NCI-H1694 treated with DMSO at 0.1 percent for 48 hours (cell line): ENCODE measurements around the gene MRPL42.
"Not testable (repeated sequence)": the region's sequence is repeated elsewhere in the genome, so short reads cannot be mapped to it uniquely, and the experiment has no call there.

Source experiments
- DNase-seq: peaks from one replicate; lab custom pipeline; 2025; lab: John Stamatoyannopoulos, UW

Gene MRPL42

DNA sequence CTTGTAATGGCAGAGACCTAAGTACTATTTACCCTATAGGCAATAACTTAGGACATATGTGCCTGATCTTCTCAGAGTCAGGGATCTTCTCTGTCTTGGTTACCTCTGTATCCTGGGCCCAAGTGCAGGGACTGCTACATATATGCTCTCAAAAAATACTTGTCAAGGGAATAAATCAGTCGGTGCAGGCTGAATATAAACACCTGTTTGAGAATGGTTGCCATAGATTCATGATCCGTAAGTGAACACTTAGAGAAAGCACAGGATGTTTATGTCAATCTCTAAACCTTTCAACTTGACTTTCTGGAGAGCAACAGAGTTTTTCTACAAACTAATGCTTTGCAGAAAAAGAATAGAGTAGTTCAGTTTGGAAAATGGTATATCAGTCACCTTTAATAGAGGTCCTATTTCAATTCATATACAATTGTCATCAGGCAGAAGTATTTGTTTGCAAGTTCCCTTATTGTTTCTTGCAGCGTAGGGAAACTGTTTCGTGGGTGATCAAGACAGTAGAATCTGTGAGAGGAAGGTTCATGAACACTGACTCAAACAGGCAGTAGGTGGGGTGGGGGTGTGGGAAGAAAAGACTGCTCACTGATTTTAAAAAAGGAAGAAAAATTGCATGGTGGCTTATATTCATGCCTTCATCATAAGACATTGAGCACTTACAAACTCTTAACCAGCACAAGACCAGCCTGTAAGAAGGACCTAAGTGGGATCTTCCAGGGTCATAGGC is 19.6 kb upstream of the MRPL42 start:
- DNase-seq, result no peak

DNA sequence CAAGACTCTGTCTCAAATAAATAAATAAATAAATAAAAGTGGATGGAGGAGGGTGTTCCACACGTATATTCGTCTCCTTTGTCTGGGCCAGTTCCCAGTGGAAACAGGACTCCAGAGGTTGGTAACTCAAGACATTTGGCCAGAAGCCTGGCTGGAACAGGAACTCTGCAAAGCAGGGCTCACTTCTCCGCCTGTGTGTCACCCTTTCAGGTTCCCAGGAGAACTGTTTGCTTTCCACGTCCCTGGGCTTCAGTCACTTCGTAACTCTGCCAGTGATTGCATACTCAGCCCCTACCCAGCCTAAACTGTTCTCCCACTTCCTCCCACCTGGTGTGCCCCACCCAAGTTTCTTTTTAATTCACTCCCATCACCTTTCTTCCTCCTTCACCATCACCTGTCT is 18.5 kb upstream of the MRPL42 start:
- DNase-seq, result no peak

DNA sequence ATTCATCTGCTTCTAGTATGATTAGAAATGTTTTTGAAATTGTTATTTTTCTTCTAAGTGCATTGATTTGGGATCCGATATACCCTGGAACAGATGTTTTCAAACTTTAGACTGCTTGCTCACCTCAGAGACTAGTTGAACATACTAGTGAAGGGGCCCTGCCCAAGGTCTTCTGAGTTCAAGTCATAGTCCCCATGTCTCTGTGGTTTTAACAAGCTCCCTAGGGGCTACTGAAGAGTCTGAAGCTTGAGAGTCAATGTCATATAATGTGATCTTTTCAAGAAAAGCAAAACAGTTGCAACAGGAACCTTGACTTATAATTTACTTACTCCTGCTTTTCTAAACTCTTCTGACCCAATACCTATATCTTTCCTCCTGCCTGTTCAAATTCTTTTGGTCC is 18.0 kb upstream of the MRPL42 start:
- no peak for DNase-seq

DNA sequence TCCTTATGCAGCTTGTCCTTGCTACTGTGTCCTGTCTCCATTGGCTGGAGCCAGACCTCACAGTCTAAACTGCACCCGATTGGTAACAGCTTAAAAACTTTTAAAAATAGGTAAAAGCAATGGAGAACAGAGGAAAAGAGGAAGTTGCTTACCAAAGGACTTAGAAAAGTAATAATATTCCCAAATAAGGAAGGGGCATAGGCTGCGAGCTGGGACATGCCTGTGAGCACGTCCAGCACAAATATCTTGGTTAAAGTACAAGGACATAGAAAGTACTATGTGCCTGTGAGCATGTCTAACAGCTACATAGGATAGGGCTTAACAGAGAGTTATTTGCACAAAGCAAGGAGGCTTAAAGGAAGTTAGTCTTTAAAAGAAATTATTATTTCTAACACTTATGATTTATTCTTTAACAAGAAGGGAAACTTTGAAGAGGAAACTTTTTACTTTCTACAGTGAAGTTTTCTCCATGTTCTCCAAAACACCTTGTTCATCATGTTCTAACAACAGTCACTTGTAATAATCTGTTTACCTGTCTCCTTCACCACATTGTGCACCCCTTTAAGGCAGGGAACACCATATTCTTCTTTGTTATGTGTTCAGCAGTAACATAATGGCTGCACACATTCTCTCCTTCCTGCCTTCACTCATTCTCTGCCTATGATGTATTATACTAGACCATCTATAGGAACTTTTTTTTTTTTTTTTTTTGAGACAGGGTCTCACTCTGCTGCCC is 15.7 kb upstream of the MRPL42 start:
- DNase-seq, result no peak

DNA sequence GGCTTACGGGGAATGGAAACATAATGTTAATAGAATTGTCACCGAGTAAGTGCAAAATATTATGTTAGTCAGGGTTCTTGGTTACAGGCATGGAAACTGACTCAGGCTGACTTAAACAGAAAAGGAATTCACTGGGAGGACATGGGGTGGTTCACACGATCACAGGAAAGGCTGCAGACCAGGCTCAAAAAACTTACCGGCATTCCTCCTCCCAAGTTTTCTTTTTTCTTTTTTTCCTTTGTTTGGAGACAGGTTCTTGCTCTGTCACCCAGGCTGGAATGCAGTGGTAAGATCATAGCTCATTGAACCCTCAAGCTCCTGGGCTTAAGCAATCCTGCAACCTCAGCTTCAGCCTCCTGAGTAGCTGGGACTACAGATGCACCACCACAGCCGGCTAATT is 13.7 kb upstream of the MRPL42 start:
- no peak for DNase-seq

DNA sequence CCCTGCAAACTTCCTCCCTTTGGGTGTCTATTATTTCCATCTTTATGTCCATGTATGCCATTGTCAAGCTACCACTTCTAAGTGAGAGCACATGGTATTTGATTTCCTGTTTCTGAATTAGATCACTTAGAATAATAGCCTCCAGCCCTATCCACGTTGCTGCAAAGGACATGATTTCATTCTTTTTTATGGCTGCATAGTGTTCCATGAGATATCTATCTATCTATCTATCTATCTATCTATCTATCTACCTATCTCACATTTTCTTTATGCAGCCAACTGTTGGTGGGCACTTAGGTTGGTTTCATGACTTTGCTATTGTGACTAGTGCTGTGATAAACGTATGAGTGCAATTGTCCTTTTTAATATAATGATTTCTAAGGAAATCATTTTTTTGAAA is 11.2 kb upstream of the MRPL42 start:
- DNase-seq, result no peak

DNA sequence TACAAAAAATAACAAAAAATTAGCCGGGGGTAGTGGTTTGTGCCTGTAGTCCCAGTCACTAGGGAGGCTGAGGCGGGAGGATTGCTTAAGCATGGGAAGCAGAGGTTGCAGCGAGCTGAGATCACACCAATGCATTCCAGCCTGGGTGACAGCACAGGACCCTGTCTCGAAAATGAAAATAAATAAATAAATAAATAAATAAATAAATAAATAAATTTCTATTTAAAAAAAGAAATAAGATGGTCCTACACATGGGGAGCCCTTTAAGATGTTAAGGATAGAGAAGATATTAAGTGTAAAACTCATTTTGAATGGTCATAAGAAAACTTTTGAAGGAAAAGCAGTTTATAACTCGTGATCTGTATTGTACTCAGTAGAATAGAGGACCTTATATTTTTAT is 8.2 kb upstream of the MRPL42 start:
- no peak for DNase-seq

DNA sequence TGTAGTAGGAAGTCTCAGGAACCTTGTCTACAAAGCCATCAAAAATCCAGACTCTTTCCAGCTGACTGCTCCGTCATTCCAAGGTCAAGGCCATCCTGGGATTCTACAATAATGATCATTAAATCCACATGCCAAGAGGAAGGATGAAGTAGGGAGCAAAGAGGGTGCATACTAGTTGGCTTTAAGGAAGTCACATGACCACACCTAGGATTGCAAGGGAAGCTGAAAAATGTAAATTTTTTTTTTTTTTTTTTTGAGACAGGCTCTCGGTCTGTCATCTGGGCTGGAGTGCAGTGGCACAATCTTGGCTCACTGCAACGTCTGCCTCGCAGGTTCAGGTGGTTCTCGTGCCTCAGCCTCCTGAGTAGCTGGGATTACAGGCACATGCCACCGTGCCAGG is 7.3 kb upstream of the MRPL42 start:
- no peak for DNase-seq

DNA sequence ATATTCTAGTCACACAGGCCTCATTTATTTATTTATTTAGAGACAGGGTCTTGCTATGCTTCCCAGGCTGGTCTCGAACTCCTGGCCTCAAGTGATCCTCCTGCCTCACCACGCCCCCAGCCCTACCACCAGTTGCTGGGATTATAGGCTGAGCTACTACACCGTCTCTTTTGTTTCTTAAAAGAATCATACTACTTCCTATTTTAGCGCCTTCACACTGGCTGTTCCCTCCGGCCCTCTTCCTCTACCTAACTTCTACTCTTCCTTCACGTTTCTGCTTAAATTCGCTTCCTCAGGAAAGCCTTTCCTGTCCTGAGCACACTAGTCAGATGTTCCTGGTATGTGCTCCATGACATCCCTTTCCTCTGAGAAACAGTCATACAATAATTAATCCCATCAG is 6.4 kb upstream of the MRPL42 start:
- no peak for DNase-seq

DNA sequence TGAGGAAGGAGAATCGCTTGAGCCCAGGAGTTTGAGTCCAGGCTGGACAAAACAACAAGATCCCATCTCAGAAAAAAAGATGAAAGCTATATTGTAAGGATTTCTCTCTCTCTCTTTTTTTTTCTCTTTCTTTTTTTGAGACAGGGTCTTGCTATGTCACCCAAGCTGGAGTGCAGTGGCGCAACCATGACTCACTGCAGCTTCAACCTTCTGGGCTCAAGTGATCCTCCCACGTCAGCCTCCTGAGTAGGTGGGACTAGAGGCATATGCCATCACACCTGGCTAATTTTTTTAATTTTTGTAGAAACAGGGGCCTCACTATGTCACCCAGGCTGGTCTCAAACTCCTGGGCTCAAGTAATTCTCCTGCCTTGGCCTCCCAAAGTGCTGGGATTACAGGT is 5.8 kb upstream of the MRPL42 start:
- DNase-seq, result no peak

DNA sequence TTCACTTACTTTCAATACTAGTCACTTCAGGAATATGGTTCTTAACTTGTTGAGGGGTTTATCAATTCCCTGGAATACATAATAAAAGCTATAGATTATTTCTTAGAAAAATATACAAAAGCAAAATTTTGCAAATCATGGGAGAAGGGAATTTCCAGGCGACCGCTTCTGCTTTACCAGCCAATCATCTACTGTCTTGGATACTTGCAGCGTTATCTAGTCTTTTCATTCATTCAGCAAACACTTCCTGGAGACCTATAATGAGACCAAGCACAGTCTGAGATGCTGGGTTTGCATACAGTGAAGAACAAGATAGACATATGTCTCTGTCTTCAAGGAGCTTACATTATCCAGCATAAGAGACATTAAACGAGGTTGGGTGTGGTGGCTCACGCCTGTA is 1.5 kb upstream of the MRPL42 start:
- DNase-seq, result no peak

DNA sequence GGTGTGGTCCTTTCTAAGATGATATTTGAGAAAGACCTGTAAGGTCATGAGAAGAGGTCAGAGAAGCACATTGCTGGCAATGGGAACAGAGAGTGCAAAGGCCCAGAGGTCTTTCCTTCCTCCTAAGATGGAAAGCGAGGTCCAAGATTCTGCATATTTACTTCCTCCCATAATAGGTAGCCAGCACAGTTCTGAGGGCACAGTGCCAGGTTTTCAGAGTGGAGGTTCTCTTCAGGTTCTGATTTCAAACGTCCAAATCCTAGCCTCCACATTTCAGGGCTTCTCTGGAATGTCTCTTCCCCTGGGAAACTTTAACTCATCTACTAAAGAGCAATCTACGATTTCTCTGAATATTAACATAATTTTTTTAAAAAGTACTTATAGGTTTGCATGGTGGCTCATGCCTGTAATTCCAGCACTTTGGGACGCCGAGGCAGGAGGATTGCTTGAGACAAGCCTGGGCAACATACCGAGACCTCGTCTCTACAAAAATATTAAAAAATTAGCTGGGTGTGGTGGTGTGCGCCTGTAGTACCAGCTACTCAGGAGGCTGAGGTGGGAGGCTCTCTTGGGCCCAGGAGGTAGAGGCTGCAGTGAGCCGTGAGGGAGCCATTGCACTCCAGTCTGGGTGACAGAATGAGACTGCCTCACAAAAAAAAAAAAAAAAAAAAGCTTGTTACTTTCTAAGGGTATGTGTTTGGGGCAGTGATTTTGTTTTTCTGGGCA is 526 bp upstream of the MRPL42 start:
- DNase-seq, result no peak

DNA sequence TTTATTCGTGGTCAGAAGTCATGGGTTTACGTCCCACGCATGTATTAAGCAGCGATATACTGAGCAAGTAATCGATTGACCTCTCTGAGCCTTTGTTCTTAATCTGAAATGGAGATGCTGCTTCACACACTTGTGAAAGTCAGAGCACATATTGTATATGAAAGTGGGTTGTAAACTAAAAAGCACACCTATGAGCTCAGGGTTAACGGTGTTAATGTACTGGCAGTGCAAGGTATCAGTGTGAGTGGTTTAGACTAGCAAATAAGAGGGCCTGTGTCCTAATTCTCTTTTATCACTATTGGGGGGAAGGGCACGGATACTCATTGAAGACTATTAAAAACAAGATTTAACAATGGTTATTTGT is 676 bp downstream of the MRPL42 start:
- no peak for DNase-seq

DNA sequence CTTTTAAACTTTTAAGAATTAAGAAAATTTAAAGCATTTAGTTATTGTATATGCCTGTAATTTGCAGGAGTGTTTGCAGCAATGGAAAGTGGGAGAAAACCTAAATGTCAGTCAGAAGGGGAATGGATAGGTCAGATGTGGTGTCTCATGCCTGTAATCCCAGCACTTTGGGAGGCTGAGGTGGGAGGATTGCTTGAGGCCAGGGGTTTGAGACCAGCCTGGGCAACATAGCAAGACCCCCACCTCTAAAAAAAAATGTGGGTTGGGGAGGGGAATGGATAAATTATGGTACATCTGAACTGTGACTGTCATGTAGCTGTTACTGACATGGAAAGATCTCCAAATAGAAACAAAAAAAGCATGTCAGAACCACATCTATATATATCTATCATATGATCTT is 2.1 kb downstream of the MRPL42 start:
- no peak for DNase-seq

DNA sequence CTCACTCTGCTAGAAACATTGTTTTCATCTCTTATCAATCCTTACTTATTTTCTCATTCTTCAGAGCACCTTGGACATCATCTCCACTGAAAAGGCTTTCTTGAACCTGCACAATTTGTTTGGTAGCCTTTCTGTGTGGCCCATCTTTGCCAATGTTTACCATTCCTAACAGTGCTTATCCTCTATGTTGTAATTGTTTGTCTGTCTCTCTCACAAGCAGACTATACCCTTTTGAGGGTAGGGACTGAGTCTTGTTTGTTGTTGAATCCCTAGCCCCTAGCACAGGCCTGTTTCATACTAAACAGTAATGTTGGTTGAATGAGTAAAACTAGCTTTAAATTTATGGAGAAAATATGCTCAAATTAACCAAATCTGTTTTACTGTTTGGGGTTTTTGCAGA is 9.2 kb downstream of the MRPL42 start:
- no peak for DNase-seq

DNA sequence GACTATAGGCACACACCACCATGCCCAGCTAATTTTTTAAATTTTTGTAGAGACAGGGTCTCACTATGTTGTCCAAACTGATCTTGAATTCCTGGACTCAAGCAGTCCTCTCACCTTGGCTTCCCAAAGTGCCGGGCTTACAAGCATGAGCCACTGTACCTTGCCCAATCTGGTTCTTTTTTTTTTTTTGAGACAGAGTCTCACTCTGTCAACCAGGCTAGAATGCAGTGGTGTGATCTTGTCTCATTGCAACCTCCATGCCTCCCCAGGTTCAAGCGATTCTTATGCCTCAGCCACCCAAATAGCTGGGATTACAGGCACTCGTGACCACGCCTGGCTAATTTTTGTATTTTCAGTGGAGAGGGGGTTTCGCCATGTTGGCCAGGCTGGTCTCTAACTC is 15.4 kb downstream of the MRPL42 start:
- DNase-seq, result no peak

DNA sequence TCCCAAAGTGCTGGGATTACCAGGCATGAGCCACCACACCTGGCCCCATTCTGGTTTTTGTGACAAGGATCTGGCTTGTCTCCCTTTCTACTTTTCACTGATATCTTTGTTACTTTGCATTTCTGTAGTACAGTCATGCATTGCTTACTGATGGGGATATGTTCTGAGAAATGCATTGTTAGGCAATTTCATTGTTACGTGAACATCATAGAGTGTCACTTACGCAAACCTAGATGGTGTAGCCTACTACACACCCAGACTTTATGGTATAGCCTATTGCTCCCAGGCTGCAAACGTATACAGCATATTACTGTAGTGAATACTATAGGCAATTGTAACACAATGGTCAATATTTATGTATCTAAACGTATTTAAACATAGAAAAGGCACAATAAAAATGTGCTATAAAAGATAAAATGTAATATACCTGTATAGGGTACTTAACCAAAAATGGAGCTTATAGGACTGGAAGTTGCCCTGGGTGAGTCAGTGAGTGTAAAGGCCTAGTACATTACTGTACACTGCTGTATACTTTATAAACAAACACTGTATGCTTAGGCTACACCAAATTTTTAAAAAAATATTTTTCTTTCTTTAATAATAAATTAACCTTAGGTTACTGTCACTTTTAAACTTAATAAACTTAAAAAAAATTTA is 16.0 kb downstream of the MRPL42 start:
- DNase-seq, result no peak

DNA sequence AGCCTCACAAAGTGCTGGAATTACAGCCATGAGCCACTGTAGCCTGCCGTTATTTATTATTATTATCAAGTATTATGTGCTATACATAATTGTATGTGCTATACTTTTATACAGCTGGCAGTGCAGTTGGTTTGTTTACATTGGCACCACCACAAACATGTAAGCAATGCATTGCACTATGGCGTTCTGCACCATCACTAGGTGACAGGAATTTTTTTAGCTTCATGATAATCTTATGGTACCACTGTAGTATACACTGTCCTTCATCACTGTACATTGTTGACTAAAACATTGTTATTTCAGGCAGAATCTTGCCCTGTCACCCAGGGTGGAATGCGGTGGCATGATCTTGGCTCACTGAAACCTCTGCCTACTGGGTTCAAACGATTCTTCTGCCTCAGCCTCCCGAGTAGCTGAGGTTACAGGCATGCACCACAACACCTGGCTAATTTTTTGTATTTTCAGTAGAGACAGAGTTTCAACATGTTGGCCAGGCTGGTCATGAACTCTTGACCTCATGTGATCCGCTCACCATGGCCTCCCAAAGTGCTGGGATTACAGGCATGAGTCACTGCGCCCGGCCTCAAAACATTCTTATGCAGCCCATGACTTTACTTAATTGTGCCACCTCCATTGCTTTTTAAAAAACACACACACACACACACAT is 17.1 kb downstream of the MRPL42 start:
- no peak for DNase-seq

DNA sequence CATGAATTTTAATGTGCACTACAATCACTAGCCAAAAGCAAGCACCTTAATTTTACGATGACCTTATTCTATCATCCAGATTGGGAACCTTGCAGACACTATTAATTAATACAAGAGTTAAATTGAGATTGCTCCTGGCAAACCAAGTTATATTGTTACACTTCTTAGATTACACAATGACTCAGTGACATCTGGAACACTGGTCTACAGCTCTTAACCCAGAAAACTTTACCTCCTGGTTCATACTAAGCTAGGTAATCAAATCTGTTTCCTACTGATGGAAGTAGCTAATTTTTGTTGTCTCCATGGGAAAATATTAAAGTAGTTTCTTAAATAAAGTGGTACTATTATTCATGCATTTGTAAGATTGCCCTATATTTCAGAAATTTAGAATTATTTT is 25.5 kb downstream of the MRPL42 start:
- not testable (repeated sequence) for DNase-seq

DNA sequence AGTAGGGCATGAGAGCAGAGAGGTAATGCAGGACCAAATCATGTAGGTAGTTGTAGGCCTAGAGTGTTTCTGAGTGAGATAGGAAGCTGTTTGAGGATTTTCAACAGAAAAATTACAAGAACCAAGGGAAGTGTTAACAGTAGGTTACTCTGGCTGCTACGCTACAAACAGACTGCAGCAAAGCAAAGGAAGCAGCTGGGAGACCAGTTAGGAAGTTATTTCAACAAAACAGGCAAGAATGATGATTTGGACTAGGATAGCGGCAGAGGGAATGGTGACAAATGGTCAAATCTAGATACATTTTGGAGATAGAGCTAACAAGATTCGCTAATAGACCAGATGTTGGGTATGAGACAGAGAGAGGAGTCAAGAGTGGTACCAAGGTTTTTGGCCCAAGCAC is 26.8 kb downstream of the MRPL42 start:
- no peak for DNase-seq

DNA sequence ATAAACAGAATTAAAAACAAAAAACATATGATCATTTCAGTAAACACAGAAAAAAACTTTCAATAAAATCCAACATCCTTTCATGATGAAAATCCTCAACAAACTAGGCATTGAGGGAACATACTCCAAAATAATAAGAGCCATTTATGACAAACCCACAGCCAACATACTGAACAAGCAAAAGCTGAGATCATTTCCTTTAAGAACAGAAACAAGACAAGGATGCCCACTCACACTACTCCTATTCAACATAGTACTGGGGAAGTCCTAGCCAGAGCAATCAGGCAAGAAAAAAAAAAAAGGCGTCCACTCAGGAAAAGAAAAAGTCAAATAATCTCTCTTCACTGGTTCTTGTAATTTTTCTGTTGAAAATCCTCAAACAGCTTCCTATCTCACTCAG is 30.1 kb downstream of the MRPL42 start:
- no peak for DNase-seq

DNA sequence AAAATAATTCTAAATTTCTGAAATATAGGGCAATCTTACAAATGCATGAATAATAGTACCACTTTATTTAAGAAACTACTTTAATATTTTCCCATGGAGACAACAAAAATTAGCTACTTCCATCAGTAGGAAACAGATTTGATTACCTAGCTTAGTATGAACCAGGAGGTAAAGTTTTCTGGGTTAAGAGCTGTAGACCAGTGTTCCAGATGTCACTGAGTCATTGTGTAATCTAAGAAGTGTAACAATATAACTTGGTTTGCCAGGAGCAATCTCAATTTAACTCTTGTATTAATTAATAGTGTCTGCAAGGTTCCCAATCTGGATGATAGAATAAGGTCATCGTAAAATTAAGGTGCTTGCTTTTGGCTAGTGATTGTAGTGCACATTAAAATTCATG is 31.5 kb downstream of the MRPL42 start:
- not testable (repeated sequence) for DNase-seq
